Measurements from ENCODE around the gene SPACA6.

DNA sequence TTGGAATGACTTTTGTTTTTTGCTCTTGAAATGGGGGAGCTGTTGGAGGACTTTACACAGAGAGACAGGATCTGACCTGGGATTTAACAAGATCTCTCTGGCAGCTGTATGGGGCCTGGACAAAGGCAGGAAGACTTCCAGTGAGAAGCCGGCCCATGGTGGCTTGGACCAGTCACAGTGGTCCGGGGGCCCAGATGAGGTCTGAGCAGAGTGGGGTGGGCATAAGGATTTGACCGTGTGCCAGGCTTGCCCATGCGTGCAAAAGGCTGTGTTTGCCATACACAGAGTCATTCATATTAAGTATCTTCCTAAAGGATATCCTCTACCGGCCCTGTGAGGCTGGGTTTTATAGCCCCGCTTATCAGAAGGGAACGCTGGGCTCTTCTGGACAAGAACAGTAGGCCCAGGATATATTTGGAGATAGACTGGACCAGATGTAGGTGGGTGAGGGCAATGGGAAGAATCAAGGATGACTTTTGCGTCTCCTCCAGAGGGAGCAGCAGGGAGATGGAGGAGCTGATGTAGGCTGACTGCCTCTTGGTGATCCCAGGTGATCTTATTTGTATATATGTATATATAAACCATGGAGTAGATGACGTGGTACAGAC is 4.1 kb downstream of the SPACA6 start:
- TF ChIP-seq EZH2 (IDR thresholded peaks at IDR 0.05) (no peak), FOXP2 (optimal IDR thresholded peaks at IDR 0.05; ENCODE audit: control extremely low read depth, extremely low read length, insufficient read depth) (no peak)

Data from SK-N-MC (cell line).